Left renal pelvis (tissue), 4 donors: ENCODE data around the gene KSR2. TPM values are rescaled to one million over a fixed set of nuclear protein-coding genes. Genes with fewer than 3 reads are reported as not detected.
"Not testable (repeated sequence)": the region's sequence is repeated elsewhere in the genome, so short reads cannot be mapped to it uniquely, and the experiment has no call there.

Source experiments
- DNase-seq, 4 donors: peaks; one replicate each; pipeline ENCODE4 v3.0.0-alpha.2; 2013; ENCODE audit warnings: low read depth in 4 of 4, low spot score in 3 of 4
- polyA plus RNA-seq, 4 donors: library from polyadenylated mRNA; unstranded; fragments of 120-200 nt; gene quantifications; one replicate each; pipeline ENCODE4 v1.2.1, GENCODE V29; 2013; ENCODE audit not compliant: insufficient read length in 4 of 4

The KSR2 gene
- polyA plus RNA-seq, 4 donors = 0.04 to 1.0 (median 0.66) TPM

GRCh38 chr12:117789195-117789912 lies 179.4 kb downstream of the KSR2 start:
- DNase-seq = no peak

DNA sequence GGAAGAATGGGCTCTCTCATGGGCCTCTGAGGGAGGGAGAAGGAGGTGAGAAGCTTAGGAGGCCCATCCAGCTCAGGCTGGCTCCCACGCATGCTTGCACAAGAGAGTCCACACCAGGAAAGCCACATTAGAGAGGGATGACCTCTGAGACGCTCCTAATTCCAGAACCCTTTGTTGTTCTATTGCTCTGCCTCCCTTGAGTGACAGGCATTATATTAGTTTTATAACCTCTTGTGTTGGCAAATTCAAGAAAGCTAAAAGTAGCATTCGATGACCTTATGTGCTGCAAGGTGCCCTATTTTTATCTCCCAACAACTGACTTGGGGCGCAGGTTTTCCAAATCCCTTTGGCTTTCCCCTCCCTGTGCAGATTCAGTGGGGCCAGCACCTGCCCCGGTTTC lies 190.1 kb downstream of the KSR2 start:
- DNase-seq = no peak

DNA sequence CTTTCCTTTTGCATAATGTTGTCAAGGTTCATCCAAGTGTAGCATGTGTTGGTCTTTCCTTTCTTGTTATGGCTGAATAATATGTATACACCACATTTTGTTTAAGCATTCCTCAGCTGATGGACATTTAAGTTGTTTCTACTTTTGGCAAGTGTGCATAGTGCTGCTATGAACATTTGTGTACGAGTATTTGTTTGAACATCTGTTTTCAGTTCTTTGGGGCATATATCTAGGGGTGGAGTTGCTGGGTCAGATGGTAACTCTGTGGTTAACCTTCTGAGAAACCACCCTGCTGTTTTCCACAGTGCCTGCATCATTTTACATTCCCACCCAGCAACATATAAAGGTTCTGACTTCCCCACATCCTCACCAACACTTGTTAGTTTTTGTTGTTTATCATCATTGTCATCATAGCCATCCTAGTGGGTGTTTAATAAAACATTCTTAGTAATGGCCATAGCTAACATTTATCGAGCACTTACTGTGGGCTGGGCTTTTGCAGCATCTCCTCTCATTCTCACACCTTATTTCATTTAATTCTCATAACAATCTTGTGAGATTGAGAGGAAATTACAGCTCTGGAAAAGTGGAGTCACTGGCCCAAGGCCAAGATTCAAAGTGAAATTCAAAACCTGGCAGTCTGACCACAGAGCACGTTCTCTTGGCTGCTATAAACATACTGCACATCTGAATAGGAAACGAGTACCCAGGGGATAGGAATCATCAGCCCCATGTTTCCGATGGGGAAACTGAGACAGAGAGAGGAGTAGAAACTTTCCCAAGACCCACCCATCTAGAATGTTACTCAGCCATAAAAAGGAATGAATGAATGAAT lies 193.6 kb downstream of the KSR2 start:
- DNase-seq = no peak

GRCh38 chr12:117768860-117769259 lies 199.9 kb downstream of the KSR2 start:
- no peak for DNase-seq

DNA sequence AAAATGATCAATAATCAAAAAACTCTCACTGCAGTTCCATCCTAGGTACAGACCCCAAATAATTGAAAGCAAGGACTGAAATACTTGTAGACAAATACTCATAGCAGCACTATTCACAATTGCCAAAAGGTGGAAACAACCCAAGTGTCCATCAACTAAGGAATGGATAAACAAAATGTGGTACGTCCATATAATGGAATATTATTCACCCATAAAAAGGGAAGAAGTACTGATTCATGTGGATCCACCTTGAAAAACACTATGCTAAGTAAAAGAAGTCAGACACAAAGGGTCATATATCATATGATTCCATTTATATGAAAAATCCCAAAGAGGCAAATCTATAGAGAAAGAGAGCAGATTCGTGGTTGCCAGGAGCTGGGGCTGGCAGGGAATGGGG lies 202.8 kb downstream of the KSR2 start:
- DNase-seq = no peak

- DNase-seq = no peak
Observed at GRCh38 chr12:117762143-117762542, 206.6 kb downstream of the KSR2 start.

- no peak for DNase-seq
Observed at GRCh38 chr12:117761528-117762100, 207.2 kb downstream of the KSR2 start.

DNA sequence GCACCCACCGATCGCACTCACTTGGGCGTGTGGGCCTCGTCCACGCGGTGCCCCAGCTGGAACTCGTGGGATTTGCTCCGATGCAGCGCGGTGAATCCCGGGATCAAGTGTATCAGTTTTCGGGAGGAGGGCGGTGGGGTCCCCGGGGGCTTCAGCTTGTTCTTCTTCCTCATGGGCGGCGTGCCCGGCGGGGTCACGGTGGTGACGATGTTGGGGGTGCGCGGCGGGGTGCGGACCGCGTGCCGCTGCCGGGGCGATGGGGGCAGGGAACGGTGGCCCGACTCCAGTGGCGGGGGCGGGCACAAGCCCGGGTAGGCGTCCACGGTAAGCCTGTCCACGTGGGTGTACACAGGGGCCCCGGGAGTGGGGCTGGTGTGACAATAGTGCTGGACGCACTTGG lies 207.8 kb downstream of the KSR2 start:
- DNase-seq = no peak

GRCh38 chr12:117750657-117751056 lies 218.1 kb downstream of the KSR2 start:
- no peak for DNase-seq

GRCh38 chr12:117749431-117749830 lies 219.4 kb downstream of the KSR2 start:
- no peak for DNase-seq

DNA sequence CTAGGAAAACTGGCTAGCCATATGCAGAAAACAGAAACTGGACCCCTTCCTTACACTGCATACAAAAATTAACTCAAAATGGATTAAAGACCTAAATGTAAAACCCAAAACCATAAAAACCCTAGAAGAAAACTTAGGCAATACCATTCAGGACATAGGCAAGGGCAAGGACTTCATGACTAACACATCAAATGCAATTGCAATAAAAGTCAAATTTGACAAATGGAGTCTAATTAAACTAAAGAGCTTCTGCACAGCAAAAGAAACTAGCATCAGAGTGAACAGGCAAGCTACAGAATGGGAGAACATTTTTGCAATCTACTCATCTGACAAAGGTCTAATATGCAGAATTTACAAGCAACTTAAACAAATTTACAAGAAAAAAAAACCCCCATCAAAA lies 222.4 kb downstream of the KSR2 start:
- DNase-seq = not testable (repeated sequence)

GRCh38 chr12:117744418-117744817 lies 224.4 kb downstream of the KSR2 start:
- DNase-seq = no peak

DNA sequence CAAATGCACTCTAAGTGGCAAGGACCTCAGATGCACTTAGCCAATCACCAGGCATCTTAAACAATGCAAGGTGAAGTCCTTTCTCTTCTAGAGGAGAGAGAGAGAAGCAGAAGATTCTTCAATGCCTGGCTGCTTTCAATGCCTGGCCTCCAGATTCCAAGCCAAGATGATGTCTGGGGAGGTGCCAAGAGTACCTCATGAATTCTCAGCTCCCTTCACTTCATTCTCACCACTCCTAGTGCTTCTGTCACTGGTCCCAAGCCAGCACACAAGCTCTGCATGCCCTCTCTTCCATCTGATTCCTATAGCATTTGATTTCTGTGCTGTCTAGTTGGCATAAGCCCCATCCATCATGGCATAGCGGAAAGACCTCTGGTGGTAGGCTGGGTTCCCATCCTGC lies 225.0 kb downstream of the KSR2 start:
- DNase-seq = no peak

GRCh38 chr12:117742721-117743120 lies 226.1 kb downstream of the KSR2 start:
- no peak for DNase-seq

GRCh38 chr12:117738233-117738632 lies 230.6 kb downstream of the KSR2 start:
- DNase-seq = no peak

DNA sequence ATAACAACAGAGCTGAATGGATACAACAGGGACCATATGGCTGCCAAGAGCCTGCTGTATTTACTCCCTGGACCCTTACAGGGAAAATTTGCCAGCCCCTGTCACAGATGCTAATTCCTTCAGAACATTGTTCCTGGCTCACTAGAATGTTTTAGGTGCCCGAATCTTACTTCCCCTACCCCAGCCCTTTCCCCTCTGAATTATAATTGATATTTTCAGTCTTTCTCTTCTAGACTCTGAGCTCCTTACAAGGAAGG lies 235.3 kb downstream of the KSR2 start:
- DNase-seq = no peak

DNA sequence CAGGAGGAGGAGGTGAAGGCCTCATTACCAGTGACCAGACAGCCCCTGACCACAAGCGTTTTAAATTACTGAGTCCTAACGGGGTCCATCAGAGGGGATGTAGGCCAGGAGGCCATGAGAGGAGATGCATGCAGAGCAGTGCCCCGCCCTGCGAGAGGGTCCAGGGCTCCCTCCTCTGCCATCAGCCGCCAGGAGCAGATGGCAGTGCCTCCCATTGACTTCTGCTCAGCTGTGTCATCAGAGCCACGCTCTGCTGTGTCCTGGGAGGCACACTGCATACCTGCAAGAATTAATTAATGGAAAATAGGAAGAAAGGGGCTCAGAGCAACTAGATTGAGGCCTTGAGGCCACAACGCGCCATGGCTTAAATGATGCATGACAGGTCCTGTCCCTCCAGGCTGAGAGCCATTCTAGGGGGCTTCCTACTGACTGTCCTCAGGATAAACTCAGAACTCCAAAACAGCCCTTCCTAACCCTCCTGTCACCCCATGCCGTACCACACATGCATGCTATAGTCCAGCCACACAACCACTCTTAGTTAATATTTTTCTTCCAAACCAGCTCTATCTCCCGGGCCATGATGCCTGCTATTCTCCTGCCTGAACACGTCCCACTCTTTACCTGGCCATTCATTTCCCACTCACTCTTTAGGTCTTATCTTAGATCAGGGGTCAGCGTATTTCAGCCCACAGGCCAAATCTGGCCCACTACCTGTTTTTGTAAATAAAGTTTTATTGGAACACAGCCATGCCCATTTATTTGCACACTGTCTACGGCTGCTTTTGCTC lies 235.8 kb downstream of the KSR2 start:
- DNase-seq = no peak

DNA sequence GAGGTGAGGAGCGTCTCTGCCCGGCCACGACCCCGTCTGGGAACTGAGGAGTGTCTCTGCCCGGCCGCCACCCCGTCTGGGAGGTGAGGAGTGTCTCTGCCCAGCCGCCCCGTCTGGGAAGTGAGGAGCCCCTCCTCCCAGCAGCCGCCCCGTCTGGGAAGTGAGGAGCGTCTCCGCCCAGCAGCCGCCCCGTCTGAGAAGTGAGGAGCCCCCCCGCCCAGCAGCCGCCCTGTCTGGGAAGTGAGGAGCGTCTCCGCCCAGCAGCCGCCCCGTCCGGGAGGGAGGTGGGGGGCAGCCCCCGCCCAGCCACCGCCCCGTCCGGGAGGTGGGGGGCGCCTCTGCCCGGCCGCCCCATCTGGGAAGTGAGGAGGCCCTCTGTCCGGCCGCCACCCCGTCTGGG lies 237.7 kb downstream of the KSR2 start:
- not testable (repeated sequence) for DNase-seq

DNA sequence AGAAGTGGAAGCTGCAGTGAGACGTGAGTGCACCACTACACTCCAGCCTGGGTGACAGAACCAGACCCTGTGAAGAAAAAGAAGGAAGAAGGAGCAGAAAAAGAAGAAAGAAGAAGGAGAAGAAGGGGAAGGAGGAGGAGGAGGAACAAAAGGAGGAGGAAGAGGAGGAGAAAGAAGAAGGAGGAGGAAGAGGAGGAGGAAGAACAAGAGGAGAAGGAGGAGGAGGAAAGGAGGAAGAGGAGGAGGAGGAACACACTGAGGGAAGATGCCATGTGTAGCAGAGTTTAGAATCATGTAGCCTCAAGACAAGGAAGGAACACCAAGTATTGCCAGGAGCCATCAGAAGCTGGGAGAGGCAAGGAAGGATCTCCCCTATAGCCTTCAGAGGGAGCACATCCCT lies 241.5 kb downstream of the KSR2 start:
- DNase-seq = no peak

DNA sequence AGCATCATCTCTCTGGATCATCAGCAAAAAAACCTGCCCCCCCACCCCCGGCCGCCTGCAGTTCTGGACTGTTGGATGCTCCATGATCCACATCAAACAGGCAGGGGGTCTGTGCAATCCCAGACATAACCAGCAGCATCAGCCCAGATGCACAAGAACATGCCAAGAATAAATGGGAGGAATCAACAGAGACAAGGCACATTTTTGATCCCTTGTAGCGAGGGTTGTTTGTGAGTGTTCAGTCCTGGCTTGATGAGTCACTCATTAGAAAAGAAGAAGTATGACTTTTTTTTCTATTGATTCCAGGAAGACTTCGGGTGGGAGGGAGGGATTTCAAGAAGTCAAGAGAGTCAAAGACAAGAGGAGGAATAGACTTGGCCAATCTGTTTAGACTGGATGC lies 244.2 kb downstream of the KSR2 start:
- DNase-seq = no peak

GRCh38 chr12:117718559-117718958 lies 250.2 kb downstream of the KSR2 start:
- no peak for DNase-seq
